DMS 273 (cell line): ENCODE results near the gene CALHM2.

ENCODE experiments used
- DNase-seq: peaks from one replicate; lab custom pipeline; 2025; ENCODE audit not compliant: unreplicated experiment; lab: John Stamatoyannopoulos, UW

Gene CALHM2

DNA sequence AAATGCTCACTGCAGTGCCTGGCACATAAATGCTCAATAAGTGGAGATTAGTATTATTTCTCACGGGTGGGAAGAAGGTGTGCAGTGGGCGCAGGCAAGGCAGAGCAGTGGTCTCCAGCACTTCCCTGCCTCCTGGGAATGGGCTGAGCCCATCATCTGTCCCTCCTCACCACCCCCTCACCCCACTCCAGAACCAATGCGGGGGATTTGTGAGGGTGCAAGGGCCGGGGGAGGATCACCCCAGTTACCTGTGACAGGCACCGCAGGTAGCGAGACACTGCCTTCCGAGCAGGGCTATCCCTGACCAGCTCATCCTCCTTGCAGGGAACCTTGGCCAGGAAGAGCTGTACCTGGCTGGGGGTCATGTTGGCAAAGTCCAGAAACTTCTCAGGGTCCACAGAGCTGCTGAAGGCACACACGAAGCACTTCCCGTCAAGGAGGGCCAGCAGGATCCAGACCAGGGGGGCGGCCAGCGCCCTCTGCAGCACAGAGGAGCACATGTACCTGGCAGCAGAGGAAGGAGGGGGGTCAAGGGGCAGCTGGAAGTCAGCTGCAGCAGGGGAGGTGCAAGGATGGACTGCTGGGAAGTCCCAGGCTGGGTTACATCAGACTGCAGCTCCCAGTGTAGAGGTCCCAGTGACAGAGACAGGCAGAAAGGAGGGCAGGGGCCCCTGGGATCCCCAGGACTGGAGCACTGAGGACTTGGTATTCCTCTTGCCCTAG, 24.0 kb upstream of the CALHM2 start:
- DNase-seq = peak; percentile 7

DNA sequence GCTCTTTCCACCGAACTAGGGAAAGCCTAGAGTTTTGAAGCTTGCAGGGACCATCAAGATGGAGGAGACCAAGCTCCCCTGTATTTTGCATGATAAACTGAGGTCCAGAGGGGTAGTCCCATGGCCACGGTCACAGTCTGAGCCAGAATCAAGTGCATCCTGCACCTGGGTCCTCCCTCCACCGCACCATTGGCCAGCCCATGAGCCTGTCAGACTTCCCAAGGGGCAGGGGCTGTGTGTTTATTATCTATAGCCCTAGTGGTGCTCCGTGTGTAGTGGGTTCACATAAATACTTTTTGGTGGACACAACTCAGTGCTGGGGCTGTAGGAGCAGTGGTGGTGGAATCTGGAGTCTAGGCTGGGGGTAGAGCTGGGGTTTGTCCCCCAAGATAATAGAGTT, 23.3 kb upstream of the CALHM2 start:
- DNase-seq = no peak

DNA sequence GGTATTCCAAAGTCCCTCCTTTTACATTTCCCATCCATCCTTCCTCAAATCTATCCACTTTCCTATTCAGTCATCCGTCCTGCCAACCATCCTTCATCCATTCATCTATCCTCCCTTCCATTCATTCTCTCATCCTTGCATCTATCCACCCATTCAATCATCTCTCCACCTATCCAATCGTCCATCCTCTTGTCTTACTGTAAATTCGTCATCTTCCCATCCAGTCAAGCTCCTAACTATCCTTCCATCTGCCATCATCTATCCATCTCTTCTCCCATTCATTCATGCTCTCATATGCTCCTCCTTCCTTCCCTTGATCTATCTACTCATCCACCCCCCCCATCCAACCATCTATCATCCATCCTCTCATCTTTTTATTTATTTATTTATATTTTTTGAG, 21.9 kb upstream of the CALHM2 start:
- no peak for DNase-seq

DNA sequence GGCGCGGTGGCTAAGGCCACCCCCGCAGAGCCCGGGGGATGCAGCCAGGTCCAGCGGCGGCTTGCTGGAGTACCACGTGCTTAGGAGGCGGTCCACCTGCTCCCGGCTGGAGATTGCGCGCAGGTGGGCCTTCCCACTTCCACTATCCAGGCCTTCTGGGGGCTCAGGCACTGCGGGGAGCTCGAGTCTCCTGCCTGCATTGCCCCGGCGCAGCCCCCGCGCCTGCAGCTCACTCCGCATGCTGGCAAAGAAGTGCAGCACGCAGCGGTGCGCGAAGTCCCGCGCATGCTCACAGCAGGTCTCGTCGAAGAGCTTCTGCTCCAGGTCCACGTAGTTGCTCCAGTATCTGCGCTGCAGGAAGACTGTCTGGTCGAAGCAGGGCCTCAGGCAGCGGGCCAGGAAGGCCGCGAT, 21.1 kb upstream of the CALHM2 start:
- DNase-seq = no peak

DNA sequence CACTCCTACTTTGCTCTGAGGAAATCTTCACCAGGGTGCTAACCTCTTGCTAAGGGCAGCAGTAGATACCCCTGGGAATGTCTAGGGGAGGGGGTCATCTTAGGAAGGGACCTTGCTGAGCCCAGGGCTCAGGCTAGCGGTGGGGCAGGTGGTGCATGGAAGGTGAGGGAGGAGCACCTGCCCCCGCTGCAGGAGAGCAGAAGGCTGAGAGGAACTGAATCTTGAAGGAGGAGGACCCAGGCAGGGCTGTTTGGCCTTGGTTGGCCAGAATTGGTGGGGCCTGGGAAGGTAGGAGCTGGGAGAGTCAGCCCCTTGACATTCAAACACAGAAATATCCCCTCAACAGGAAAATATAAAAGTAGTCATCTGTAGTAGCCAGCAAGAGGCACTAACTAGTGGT, 19.8 kb upstream of the CALHM2 start:
- no peak for DNase-seq

DNA sequence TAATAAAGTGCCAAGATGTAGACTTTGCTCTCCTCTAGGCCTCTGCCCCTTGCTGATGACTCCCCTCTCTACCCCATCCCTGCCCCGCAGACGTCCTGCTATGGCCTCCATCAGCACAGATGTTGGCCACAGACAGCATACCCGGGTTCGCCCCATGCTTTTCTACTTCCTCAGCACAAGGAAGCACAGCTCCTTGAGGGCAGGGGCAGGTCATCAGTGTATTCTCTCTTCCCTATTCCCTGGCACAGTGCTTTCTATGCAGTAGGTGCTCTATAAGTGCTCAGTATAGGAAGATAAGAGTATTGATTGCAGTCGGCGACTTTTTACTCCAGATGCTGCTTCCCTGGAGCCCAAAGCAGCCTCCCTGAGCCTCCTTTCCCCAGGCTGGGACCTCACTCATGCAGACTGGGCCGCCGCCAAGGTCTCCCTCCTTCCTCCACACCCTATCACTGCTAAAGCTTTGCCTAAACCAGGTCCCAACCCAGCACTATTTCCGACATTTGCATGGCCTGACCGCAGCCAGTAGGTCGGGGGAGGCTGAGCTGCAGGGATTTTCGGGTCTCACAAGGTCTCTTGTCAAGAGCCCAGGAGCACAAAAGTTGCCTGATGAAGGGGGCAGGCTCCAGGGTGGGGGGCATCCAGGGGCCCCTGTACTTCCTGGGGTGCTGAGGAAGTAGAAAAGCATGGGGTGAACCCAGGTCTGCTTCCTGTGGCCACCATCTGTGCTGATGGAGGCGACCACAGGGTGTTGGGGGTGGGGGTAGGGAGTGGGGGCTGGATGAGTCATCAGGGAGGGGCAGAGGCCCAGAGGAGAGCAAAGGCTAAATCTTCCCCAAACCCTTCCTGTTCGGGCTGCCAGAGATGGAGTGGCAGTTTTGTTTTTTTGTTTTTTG, 18.8 kb upstream of the CALHM2 start:
- DNase-seq = no peak

DNA sequence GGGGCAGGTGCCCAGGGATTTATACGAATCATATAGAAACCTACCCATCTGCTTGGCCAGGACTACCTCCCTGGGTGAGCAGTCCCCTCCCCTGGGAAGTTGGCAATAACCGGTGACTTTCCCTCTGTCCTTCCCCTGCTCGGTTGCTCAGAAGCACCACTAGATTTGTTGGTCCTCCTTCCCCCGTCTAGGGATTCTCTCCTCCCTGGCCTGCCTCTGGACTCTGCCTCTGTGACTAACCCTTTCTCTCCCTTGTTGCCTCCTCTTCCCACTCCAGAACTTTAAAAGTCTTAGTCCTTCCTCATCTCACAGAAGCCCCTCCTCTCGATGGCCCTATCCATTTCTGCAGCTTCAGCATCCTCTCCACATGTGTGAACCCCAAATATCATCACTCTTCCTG, 17.0 kb upstream of the CALHM2 start:
- DNase-seq = no peak

DNA sequence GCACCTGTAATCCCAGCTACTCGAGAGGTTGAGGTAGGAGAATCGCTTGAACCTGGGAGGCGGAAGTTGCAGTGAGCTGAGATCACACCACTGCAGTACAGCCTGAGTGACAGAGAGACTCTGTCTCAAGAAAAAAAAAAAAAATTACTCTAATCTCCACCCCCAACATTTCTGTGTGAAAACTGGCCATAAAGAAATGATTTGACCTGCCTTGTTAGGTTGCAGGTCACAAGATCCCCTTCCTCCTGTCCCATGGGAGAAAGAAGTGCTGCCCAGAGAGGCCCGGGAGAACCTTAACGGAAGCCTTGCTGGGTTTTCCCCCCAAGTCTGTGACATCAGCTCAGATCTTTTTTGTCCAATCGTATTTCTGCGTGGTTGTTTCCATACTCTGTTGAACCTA, 15.2 kb upstream of the CALHM2 start:
- no peak for DNase-seq

DNA sequence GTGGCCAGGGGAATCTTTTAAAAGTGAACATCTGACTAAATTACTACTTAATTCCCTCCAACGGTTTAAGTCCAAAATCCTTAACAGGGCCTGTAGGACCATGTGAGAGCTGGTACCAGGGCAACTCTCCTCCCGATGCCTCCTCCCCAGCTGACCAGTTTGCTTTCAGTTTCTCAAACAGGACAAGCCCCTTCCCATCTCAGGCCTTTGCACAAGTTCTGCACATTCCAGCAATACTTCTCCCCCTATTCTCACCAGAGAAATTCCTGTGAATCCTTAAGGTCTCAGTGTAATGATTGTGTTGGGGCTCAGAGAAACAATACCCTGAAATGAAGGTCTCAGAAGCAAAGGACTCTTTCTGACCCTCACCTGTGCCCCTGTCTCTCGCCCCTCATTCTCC, 14.6 kb upstream of the CALHM2 start:
- no peak for DNase-seq

DNA sequence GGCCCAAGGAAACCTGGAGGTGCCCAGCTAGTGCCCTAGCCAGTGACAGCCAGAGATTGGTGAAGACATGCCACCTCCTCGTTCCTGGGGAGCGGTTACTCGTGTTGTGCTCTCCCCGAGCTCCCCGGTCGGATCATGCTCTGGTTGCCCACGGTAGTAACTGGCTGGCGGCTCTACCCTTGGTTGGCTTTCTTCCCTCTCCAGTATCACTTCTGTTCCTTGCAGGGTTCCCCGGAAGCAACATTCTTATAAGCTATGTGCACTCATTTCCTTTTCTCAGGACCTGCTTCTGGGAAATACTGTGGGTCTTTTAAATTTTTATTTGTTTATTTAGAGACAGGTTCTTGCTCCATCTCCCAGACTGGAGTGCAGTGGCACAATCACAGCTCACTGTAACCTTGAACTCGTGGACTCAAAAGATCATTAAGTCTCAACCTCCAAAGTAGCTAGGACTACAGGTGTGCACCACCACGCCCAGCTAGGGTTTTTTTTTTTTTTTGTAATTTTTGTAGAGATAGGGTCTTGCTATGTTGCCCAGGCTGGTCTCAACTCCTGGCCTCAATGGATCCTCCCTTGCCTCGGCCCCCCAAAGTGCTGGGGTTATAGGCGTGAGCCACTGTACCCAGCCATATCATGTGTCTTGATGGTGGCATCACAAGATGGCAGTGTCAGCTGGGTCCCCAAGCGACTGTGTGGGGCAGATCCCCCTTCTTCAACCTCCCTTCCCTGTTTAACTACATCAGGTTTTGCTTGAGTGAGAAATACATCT, 13.4 kb upstream of the CALHM2 start:
- no peak for DNase-seq

DNA sequence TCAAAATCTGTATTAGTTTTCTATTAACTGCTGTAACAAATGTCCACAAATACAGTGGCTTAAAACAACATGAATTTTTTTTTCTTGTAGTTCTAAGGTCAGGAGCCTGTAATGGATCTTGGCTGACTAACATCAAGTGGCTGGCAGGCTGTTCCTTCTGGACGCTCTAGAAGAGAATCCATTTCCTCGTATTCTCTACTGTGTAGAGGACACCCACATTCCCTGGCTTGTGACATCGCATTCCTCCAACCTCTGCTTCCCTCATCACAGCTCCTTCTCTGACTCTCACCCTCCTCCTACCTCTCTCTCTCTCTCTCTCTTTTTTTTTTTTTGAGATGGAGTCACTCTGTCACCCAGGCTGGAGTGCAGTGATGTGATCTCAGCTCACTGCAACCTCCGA, 11.3 kb upstream of the CALHM2 start:
- no peak for DNase-seq

DNA sequence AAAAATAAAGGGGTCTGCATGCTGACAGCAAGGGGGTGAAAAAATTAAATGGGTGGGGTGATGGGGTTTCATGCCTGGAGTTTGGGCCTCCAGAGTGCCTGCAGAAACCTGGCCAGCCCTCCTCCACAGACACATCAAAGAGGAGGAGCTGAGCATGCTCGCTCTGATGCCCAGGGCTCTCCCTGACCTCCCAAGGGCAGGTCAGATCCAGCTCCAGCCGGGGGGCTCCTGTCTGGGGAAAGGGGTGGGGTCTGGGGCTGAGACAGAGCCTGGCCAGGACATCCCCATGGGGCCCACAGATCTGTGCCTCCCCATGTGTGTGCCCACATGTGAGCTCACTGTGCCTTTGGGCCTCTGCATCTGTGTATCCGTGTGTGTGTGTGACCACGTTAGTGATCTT, 7.4 kb upstream of the CALHM2 start:
- no peak for DNase-seq

DNA sequence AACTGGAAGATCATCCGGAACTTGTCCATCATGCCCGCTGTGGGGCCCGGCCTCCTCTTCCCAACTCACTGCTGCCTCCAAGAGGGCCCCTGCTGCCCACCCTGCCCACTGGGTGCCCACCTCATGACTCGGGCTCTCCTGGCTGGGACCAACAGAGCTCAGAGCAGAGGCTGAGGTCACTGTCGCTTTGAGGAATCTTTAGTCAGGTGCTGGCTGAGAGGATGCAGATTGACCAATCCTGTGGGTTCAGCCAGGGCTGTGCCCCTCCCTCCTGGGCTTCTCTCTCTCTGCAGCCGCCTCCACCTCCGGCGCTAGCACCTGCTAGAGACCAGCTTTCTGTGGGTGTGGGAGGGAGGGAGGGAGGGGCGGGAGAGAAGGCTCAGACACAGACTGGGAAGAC, 6.5 kb upstream of the CALHM2 start, which contains the start of gene CALHM1:
Gene CALHM1 (minus strand): TSS at position 181 of the 400 bp plus-strand sequence. CDS start 149 bp downstream, at position 32.
- DNase-seq = peak; percentile 53

DNA sequence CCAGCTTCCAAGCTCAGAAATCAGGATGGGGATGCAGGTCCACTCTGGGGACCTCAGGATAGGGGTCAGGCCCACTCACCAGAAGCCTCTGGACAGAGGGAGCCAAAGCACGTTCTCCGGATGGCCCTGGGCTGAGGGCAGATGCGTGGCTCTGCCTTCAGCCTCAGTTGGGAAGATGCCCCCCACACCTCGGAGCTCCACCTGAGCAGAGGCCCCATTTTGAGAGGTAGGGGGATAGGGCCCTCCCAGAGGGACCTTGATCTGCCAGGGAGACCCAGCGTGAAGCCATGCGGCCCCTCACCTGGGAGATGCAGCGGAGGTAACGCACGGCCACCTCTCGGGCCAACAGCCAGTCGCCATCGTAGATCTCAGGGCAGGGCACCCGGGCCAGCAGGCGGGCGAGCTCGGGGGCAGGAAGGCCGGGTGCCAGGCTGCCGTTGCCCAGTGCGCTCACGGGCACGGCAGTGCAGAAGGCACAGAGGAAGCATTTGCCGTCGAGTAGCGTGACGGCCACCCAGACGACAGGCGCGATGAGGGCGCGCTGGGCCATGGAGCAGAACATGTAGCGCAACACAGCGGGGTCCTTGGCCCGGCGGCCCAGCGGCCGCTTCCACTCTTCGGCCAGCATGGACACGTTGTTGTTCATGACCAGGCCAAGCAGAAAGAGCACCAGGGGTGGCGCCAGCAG, 5.9 kb upstream of the CALHM2 start:
- no peak for DNase-seq

DNA sequence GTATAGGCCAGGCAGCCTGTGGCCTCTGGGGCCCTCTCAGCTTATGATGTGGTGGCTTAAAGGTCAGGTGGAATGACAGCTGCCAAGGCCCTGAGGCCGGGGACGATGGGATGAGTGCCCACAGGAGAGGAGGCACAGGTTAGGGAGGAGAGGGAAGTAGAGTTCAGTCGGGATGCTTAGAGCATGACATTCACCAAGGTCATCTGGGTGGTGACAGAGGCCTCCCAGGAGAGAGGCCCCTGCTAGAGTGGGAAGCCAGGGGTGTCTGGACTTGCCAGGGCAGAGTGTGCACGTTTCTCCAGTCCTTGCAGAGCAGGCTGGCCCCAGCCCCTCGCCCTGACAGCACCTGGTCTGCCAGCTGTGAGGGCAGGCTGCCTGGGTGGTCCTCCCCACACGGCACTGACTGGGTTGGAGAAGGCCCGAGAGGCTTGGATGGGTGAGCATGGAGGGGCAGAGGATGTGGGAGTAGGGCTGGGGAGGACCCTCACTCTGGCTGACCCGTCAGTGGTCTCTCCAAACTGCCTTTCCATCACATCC, 5.1 kb upstream of the CALHM2 start:
- peak; percentile 35 for DNase-seq

DNA sequence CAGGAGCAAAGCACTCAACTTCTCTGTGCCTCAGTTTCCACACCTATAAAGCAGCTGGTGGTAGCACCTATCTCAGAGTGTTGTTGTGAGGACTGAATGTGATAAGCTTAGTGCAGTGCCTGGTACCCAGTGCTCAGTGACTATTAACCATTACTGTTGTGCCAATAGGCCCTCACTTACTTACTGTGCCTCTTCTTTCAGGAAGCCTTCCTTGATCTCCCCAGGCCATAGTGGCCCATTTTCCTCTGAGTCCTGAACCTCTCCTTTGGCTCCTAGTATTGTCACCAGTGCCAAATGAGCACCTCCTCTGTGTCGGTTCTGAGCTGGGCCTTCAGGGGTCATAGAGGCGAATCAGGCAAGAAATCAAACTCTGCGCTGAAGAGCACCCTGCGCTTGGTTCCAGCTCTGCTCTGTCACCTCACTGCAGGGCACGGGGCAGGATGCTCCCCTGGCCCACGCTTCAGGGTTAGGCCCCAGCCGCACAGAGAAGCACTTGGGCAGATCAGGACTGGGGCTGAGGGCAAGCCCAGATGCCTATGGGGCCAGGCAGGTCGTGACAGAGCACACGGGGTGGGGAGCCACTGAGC, 4.0 kb upstream of the CALHM2 start:
- no peak for DNase-seq

DNA sequence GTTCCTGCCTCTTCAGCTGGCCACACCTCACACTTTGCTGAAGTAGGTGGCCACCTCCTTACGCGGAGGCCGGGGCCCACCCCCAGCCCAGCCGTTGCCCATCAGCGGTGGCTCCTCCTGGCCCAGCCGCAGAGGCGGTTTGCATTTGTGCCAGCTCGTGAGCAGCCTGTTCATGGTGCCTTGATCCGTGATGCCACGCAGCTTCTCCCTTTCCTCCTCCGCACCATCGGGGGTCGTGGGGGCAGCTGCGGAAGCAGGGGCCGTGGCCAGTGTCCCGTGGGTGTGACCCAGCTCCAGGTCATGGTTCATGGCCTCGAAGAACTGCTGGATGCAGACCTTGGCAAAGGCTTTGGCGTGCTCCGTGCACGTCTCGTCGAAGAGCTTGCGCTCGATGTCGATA, 3.1 kb upstream of the CALHM2 start:
- DNase-seq = no peak

DNA sequence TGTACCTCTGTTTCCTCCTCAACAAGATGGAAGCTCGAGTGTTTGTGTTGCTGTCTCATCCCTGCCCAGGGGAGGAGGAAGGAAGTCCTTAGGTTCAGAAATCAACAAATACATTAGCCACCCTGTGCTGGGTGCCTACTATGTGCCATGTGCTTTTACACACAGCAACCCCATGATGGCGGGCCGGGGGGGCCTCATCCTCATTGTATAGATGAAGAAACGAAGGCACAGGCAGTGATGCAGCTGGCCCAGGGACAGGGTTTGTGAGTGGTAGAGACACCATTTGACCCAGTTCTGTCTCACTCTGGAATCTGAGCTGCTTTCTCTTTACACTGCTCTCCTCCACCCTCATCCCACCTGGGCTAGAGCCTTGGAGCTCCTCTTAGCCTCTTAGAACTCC, 1.9 kb upstream of the CALHM2 start:
- no peak for DNase-seq

DNA sequence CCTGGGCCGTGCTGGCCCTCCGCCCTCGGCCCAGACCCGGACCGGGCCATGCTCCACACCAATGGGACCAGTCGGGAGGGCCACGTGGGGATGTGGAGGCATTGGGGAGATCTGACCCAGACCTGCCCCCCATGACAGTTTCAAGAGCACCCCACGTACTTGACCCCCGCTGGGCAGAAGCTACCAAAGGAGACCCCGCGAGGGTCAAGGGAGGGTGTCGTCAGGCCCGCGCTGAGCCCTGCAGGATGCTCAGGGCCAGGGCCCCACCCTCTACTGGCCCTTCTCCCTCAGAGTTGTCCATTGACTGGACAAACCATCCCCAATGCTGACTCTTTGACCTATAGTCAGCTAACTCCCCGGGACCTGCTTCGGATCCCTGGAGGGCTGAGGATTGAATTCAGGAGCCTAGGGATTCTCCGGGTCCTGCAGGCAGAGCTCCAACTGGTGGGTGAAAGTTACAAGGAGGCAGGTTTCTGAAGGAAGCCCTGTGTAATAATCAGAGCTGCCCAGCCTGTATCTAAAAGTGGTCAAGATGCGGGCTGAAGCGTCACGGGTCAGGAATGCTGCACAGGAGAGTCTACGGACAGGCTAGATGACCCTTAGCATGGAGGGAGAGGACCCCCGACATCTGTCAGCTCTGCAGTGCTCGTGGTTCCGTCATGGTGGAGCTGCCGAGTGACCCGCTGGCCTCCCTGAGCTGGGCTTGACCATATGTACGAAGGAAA, 498 bp upstream of the CALHM2 start:
- no peak for DNase-seq
